ENCODE measurements around the gene IAPP.
"Not testable (repeated sequence)": the region's sequence is repeated elsewhere in the genome, so short reads cannot be mapped to it uniquely, and the experiment has no call there.

IAPP gene

DNA sequence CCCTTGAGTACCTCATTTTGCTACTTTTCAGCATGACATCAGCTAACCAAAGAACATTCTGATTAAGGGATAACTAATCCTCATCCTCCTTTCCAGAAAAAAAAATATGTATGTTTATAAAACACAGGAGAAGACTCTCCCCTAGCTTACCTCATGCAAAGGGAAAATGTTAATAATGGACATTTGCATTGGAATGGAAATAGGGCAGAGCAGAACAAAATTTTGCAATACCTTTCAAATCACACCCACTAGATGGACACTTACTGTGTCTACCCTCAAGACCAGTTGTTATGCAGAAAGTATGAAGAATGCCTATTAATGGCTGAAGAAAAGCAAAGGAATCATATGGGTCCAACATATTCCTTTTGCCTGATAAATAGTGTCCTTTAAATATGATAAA, 29.1 kb upstream of the IAPP start:
- Histone ChIP-seq H3K4me3 (ENCODE audit: low read depth, low read length) (no peak overlapping the region), H3K27me3 (ENCODE audit: control insufficient read depth, insufficient read depth, low read length) (no peaks in the 10 kb centered on the region), H3K4me1 (ENCODE audit: control insufficient read depth, insufficient read depth, low read length) (peaks cover 13% of the 10 kb centered on the region), H3K36me3 (ENCODE audit: control insufficient read depth, insufficient read depth, low read length) (no peaks in the 10 kb centered on the region), H3K9ac (ENCODE audit: low read depth, low read length) (no peak overlapping the region), H3K9me3 (ENCODE audit: control insufficient read depth, insufficient read depth, low read length) (no peaks in the 10 kb centered on the region)

DNA sequence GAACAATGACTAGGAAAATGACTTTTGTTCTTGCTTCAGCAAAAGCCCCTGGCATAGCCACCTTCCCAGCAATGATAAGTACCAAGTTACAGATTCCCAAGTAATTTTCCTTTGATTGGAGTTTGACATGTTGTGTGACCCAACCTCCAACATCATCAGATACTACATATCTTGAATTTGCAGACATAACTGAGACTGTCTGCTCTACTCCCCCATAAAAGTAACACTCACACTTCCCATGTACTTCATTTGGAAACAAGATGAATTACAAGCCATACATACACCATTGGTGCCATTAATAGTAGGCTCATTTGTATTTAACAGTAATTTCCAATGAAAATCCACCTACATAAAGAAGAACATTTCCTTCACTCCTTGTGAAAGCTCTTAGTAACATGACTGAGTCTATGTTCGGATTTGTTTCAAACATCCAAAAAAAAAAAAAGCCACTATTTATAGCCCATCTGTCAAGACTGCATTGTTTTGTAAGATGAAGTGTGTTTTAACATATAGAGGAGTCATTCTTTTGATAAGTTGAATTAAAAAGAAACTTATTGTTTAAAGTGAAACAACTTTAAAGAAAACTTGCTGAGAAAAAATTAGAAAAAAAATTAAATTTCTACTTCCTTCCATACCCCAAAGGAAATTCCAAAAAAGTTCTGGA, 26.0 kb upstream of the IAPP start:
- no peaks in the 10 kb centered on the region for H3K27me3 ChIP-seq (ENCODE audit: control insufficient read depth, insufficient read depth, low read length)
- no peak overlapping the region for H3K4me3 ChIP-seq (ENCODE audit: low read depth, low read length)
- H3K36me3 ChIP-seq (ENCODE audit: control insufficient read depth, insufficient read depth, low read length), result no peaks in the 10 kb centered on the region
- H3K9me3 ChIP-seq (ENCODE audit: control insufficient read depth, insufficient read depth, low read length), result no peaks in the 10 kb centered on the region
- H3K4me1 ChIP-seq (ENCODE audit: control insufficient read depth, insufficient read depth, low read length), result peaks cover 8% of the 10 kb centered on the region
- H3K9ac ChIP-seq (ENCODE audit: low read depth, low read length), result no peak overlapping the region

DNA sequence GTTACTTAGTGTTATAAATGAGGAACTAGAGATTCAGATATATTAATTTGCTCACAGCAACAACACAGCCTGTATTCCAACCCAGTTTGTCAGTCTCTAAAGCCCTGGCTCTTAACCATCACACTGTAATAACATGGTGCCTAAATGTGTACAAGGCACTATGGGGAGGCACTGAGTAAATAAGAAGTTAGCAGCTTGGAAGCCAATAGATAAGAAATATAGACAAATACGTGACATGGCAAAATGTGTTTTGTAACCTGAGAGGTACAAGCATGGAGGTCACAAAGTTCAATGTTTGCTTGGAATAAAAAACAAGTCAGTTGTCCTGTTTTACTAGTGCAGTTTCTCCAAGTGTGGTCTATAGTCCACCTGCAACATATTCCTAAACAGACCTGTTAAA, 21.7 kb upstream of the IAPP start:
- Histone ChIP-seq H3K9me3 (ENCODE audit: control insufficient read depth, insufficient read depth, low read length) (no peaks in the 10 kb centered on the region), H3K4me3 (ENCODE audit: low read depth, low read length) (no peak overlapping the region), H3K9ac (ENCODE audit: low read depth, low read length) (no peak overlapping the region)

DNA sequence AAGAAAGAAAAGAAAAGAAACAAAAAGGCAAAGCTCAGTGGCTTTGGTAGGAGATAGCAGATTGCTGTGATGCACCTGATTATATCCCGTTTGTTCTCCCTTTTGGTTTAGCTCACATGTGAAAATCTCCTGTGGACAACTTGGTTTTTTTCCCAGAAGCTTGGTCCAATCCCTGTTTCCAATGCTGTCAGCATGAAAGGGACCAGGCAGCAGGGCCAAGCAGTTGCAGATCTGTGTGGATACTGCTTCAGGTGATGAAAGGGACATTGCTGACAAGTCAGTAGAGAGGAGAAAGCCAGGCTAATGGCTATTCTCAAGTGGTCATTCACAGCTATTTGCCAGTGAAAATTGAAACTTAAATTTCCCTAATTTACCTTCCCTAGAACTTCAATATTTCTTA, 19.2 kb upstream of the IAPP start:
- no peaks in the 10 kb centered on the region for H3K36me3 ChIP-seq (ENCODE audit: control insufficient read depth, insufficient read depth, low read length)
- peaks cover 2% of the 10 kb centered on the region for H3K4me1 ChIP-seq (ENCODE audit: control insufficient read depth, insufficient read depth, low read length)
- no peaks in the 10 kb centered on the region for H3K9me3 ChIP-seq (ENCODE audit: control insufficient read depth, insufficient read depth, low read length)
- no peaks in the 10 kb centered on the region for H3K27me3 ChIP-seq (ENCODE audit: control insufficient read depth, insufficient read depth, low read length)
- no peak overlapping the region for H3K4me3 ChIP-seq (ENCODE audit: low read depth, low read length)
- H3K9ac ChIP-seq (ENCODE audit: low read depth, low read length), result no peak overlapping the region

More for the DNA sequence above, 21.7 kb upstream of the IAPP start:
- no peaks in the 10 kb centered on the region for H3K27me3 ChIP-seq (ENCODE audit: control insufficient read depth, insufficient read depth, low read length)
- H3K36me3 ChIP-seq (ENCODE audit: control insufficient read depth, insufficient read depth, low read length), result no peaks in the 10 kb centered on the region
- H3K4me1 ChIP-seq (ENCODE audit: control insufficient read depth, insufficient read depth, low read length), result peaks cover 2% of the 10 kb centered on the region

DNA sequence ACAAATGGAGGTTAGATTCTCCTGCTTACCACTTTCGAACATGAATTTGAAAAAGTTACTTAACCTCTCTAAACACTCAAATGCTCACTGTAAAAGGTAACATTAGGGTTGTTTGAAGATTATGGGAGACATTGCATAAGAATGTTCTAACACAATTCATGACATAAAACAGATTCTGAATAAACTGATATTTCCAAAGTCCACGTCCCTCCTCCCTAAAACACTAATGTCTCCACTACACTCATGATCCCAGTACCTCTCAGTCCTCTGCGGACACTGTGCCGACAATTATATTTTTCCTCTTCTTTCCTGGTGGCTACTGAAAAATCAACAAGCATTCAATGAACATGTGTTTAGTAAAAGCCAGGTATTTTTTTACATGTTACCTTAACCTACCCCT, 18.8 kb upstream of the IAPP start:
- H3K9ac ChIP-seq (ENCODE audit: low read depth, low read length), result no peak overlapping the region
- no peak overlapping the region for H3K4me3 ChIP-seq (ENCODE audit: low read depth, low read length)
- peaks cover 2% of the 10 kb centered on the region for H3K4me1 ChIP-seq (ENCODE audit: control insufficient read depth, insufficient read depth, low read length)
- H3K36me3 ChIP-seq (ENCODE audit: control insufficient read depth, insufficient read depth, low read length), result no peaks in the 10 kb centered on the region
- H3K9me3 ChIP-seq (ENCODE audit: control insufficient read depth, insufficient read depth, low read length), result no peaks in the 10 kb centered on the region
- no peaks in the 10 kb centered on the region for H3K27me3 ChIP-seq (ENCODE audit: control insufficient read depth, insufficient read depth, low read length)

DNA sequence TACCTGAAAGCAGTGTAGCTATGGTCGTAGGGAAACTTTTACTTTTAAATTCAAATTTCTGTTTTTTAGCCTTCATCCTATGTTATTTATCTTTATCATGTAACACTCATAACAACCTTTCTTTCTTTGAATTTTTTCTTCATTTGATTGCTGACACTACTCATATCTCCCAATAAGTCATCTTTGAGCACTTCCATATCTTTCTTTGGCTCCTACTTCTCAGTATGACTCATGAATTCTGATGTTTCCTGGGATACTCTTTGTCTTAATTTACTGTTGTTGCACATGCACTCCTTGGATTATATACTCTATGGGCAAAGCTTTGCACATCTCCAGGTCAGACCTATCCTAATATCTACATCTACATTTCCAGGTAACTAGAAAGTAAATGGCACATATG, 18.1 kb upstream of the IAPP start:
- H3K9ac ChIP-seq (ENCODE audit: low read depth, low read length), result no peak overlapping the region

DNA sequence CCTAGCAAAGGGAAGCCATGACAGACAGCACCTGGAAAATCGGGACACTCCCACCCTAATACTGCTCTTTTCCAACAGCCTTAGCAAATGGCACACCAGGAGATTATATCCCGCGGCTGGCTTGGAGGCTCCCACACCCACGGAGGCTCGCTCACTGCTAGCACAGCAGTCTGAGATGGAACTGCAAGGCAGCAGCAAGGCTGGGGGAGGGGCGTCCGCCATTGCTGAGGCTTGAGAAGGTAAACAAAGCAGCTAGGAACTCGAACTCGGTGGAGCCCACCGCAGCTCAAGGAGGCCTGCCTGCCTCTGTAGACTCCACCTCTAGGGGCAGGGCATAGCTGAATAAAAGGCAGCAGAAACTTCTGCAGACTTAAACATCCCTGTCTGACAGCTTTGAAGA, 12.1 kb upstream of the IAPP start:
- not testable (repeated sequence) for H3K9me3 ChIP-seq (ENCODE audit: control insufficient read depth, insufficient read depth, low read length); H3K9ac ChIP-seq (ENCODE audit: low read depth, low read length); H3K4me1 ChIP-seq (ENCODE audit: control insufficient read depth, insufficient read depth, low read length); H3K27me3 ChIP-seq (ENCODE audit: control insufficient read depth, insufficient read depth, low read length); H3K4me3 ChIP-seq (ENCODE audit: low read depth, low read length); H3K36me3 ChIP-seq (ENCODE audit: control insufficient read depth, insufficient read depth, low read length)

More for the DNA sequence above, 18.1 kb upstream of the IAPP start:
- Histone ChIP-seq H3K9me3 (ENCODE audit: control insufficient read depth, insufficient read depth, low read length) (no peaks in the 10 kb centered on the region), H3K36me3 (ENCODE audit: control insufficient read depth, insufficient read depth, low read length) (no peaks in the 10 kb centered on the region), H3K27me3 (ENCODE audit: control insufficient read depth, insufficient read depth, low read length) (no peaks in the 10 kb centered on the region), H3K4me1 (ENCODE audit: control insufficient read depth, insufficient read depth, low read length) (peaks cover 2% of the 10 kb centered on the region), H3K4me3 (ENCODE audit: low read depth, low read length) (no peak overlapping the region)

DNA sequence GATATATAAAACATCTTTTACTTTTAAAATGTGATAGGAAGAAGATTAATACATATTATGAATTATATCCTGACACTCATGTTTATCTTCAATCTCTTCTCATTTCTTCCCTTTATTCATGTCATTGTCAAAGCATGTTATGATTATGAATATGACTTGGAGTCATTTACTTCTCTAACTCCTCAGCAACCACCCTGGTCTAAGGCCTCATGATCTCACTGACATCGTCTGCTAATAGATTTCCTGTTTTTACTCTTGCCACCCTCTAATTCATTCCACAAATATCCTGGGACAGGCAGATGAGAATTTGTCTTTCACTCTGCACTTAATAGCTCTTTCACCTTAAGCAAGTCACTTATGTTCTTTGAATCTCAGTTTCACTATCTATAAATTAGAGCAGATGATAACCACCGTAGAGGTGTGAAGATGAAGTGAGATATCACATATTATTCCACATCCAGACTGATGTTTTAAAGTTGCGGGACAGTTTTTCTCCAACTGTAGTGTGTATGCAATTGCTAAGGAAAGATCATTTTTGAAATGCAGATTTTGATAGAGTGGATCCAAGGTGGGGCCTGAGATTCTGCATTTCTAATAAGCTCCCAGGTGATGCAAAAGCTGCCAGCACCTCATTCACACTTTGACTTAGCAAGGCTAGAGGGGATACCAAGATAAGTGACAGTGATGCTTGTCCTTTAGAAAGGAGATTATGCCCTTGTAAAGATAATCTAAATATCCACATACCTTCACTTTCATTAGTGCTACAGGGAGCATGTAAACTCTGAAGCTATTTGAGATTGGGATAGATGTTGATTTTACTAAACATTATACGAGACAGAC, 3.3 kb upstream of the IAPP start:
- H3K9ac ChIP-seq (ENCODE audit: low read depth, low read length), result no peak overlapping the region
- H3K4me3 ChIP-seq (ENCODE audit: low read depth, low read length), result no peak overlapping the region
- no peaks in the 10 kb centered on the region for H3K9me3 ChIP-seq (ENCODE audit: control insufficient read depth, insufficient read depth, low read length)
- no peaks in the 10 kb centered on the region for H3K36me3 ChIP-seq (ENCODE audit: control insufficient read depth, insufficient read depth, low read length)
- no peaks in the 10 kb centered on the region for H3K4me1 ChIP-seq (ENCODE audit: control insufficient read depth, insufficient read depth, low read length)
- H3K27me3 ChIP-seq (ENCODE audit: control insufficient read depth, insufficient read depth, low read length), result no peaks in the 10 kb centered on the region

DNA sequence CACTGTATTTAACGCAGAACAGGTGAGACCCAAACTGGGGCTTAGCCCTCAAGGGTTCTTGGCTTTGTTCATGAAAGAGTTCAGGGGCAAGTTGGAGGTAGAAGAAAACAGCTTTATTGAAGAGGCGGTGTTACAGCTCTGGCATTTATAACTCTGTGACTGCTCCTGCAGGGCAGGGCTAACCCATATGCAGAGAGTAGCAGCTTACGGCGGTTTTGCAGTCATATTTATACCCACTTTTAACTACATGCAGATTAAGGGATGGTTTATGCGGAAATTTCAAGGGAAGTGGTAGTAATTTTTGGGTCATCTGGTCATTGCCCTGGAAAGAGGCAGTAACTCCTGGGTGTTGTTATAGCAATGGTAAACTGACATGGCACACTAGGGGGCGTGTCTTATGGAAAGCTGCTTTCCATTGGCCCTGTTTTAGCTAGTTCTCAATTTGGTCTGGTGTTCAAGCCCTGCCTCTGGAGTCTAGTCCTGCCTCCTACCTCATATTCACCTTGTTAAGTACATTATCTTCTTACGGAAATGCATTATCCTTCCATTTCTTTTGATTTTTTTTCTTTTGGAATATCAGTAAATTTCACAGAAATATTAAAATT, 1.8 kb upstream of the IAPP start:
- Histone ChIP-seq H3K36me3 (ENCODE audit: control insufficient read depth, insufficient read depth, low read length) (no peaks in the 10 kb centered on the region), H3K9ac (ENCODE audit: low read depth, low read length) (no peak overlapping the region), H3K4me3 (ENCODE audit: low read depth, low read length) (no peak overlapping the region)

DNA sequence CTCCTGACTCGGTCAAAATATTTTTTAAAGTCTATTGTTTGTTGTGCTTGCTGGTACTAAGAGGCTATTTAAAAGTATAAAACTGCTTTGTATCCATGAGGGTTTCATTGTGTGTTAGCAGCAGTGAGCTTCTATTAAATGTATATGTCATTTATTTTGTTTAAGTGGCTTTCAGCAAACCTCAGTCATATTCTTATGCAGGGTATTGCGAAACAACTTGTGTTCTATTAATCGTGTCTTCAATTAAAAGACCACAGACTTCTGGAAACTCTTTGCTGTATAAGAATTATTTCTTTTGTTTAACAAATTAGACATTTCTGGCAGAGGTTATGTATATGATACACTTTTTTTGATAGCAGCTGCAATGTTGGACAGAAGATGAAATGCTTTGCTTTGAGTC, 6.5 kb downstream of the IAPP start:
- no peak overlapping the region for H3K9ac ChIP-seq (ENCODE audit: low read depth, low read length)
- no peaks in the 10 kb centered on the region for H3K9me3 ChIP-seq (ENCODE audit: control insufficient read depth, insufficient read depth, low read length)
- no peak overlapping the region for H3K4me3 ChIP-seq (ENCODE audit: low read depth, low read length)

More for the DNA sequence above, 1.8 kb upstream of the IAPP start:
- no peaks in the 10 kb centered on the region for H3K4me1 ChIP-seq (ENCODE audit: control insufficient read depth, insufficient read depth, low read length)
- no peaks in the 10 kb centered on the region for H3K9me3 ChIP-seq (ENCODE audit: control insufficient read depth, insufficient read depth, low read length)
- no peaks in the 10 kb centered on the region for H3K27me3 ChIP-seq (ENCODE audit: control insufficient read depth, insufficient read depth, low read length)

DNA sequence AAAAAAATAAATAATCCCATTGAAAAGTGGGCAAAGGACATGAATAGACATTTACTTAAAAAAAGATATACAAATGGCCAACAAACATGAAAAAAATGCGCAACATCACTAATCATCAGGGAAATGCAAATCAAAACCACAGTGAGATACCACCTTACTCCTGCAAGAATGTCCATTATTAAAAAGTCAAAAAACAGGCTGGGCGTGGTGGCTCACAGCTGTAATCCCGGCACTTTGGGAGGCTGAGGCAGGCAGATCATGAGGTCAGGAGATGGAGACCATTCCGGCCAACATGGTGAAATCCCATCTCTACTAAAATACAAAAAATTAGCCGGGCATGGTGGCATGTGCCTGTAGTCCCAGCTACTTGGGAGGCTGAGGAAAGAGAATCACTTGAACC, 8.6 kb downstream of the IAPP start:
- H3K9me3 ChIP-seq (ENCODE audit: control insufficient read depth, insufficient read depth, low read length); H3K4me3 ChIP-seq (ENCODE audit: low read depth, low read length); H3K36me3 ChIP-seq (ENCODE audit: control insufficient read depth, insufficient read depth, low read length); H3K4me1 ChIP-seq (ENCODE audit: control insufficient read depth, insufficient read depth, low read length); H3K9ac ChIP-seq (ENCODE audit: low read depth, low read length); H3K27me3 ChIP-seq (ENCODE audit: control insufficient read depth, insufficient read depth, low read length): not testable (repeated sequence)

More for the DNA sequence above, 6.5 kb downstream of the IAPP start:
- no peaks in the 10 kb centered on the region for H3K27me3 ChIP-seq (ENCODE audit: control insufficient read depth, insufficient read depth, low read length)
- no peaks in the 10 kb centered on the region for H3K36me3 ChIP-seq (ENCODE audit: control insufficient read depth, insufficient read depth, low read length)
- H3K4me1 ChIP-seq (ENCODE audit: control insufficient read depth, insufficient read depth, low read length), result no peaks in the 10 kb centered on the region

DNA sequence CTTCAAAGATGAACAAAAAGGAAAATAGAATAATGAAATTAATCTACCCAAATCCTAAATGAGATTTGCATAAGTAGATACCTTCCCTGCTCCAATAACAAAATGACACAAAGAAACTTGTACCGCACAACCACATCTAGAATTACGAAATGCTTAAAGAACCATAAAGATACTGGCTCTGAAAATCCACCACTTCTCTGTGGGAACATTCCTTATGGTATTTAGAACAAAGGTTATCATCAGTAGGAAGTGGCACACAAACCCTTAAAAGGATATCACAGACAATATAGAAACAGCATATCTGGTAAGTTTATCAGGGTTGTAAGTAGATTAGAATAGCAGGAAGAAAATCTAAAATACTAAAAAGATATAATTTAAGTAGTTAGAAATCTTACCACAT, 11.6 kb downstream of the IAPP start:
- Histone ChIP-seq H3K9me3 (ENCODE audit: control insufficient read depth, insufficient read depth, low read length) (no peaks in the 10 kb centered on the region), H3K27me3 (ENCODE audit: control insufficient read depth, insufficient read depth, low read length) (no peaks in the 10 kb centered on the region), H3K9ac (ENCODE audit: low read depth, low read length) (no peak overlapping the region), H3K4me1 (ENCODE audit: control insufficient read depth, insufficient read depth, low read length) (no peaks in the 10 kb centered on the region), H3K36me3 (ENCODE audit: control insufficient read depth, insufficient read depth, low read length) (no peaks in the 10 kb centered on the region), H3K4me3 (ENCODE audit: low read depth, low read length) (no peak overlapping the region)

Data from iPS-15b (cell line).